Kidney (tissue), 14 donors: Measurements from ENCODE around the gene CNTN4. TPM values are rescaled to one million over a fixed set of nuclear protein-coding genes. Genes with fewer than 3 reads are reported as not detected.

Experiments used
- DNase-seq, 5 donors: peaks; one replicate each; pipeline ENCODE4 v3.0.0-alpha.2; 2013 to 2020
- FAIRE-seq: peaks from 2 replicates; lab custom pipeline; 2012; peaks lifted over from hg19 to GRCh38; lab: Jason Lieb, UNC
- H3K27ac ChIP-seq, 2 donors: one replicate each; pipeline ENCODE4 v1.7.0; 2013; ENCODE audit warnings: low read depth in 2 of 2, low read length in 2 of 2, inconsistent platforms in 1 of 2
- H3K27me3 ChIP-seq: one replicate; pipeline ENCODE4 v1.7.1; 2013; ENCODE audit warnings: low read length, inconsistent platforms; ENCODE audit not compliant: control insufficient read depth, insufficient read depth
- H3K36me3 ChIP-seq, 3 donors: one replicate each; pipeline versions ENCODE4 v1.7.0 to v1.7.1; 2013; ENCODE audit warnings: low read length in 3 of 3, control low read depth in 1 of 3, inconsistent platforms in 1 of 3; ENCODE audit not compliant: insufficient read depth in 3 of 3, control insufficient read depth in 2 of 3
- H3K4me1 ChIP-seq, 3 donors: one replicate each; pipeline versions ENCODE4 v1.7.0 to v1.7.1; 2013; ENCODE audit warnings: low read length in 3 of 3, inconsistent platforms in 1 of 3, low read depth in 1 of 3; ENCODE audit not compliant: control insufficient read depth in 2 of 3, insufficient read depth in 2 of 3
- H3K4me3 ChIP-seq, 3 donors: one replicate each; pipeline versions ENCODE4 v1.7.0 to v1.8.1; 2013; ENCODE audit warnings: low read length in 3 of 3, control low read depth in 1 of 3, inconsistent platforms in 1 of 3
- H3K9ac ChIP-seq, 3 donors: one replicate each; pipeline versions ENCODE4 v1.7.0 to v1.7.1; 2013; ENCODE audit warnings: low read length in 3 of 3, control low read depth in 1 of 3, inconsistent platforms in 1 of 3
- H3K9me3 ChIP-seq, 3 donors: one replicate each; pipeline versions ENCODE4 v1.7.0 to v1.7.1; 2013; ENCODE audit warnings: low read length in 3 of 3, control low read depth in 1 of 3, inconsistent platforms in 1 of 3; ENCODE audit not compliant: control insufficient read depth in 2 of 3, insufficient read depth in 1 of 3
- CTCF ChIP-seq: IDR thresholded peaks from 3 replicates; pipeline ENCODE4 v1.5.1; 2012; ENCODE audit warnings: mild to moderate bottlenecking, moderate library complexity, borderline replicate concordance; ENCODE audit not compliant: insufficient read depth; ENCODE audit errors: extremely low read depth
- intact Hi-C: fragments of 100-400 bp; cut with DNase I; formaldehyde crosslinking; loops from one replicate; pipeline ENCODE4 v1.11.1; 2022
- polyA plus RNA-seq: library from polyadenylated mRNA; stranded (reverse); fragments of 350-450 nt; fragmentation: Illumina TruSeq; extraction: RNeasy Lipid Tissue Mini Kit (QIAGEN cat#74804); gene quantifications from one replicate; pipeline ENCODE4 v1.2.3, GENCODE V29; 2014; ENCODE audit warnings: low read depth, low replicate concordance; ENCODE audit not compliant: insufficient read depth
- total RNA-seq: library from RNA; stranded (reverse); fragmentation: NEBNext Ultra II Directional; extraction: Animal tissue kit (Norgen Biotek cat#: 25700); gene quantifications from one replicate; pipeline ENCODE4 v1.2.1, GENCODE V29; 2021
- donor health status: control.
- donor health status: control.
- donor health status: control.
- donor health status: control.
- donor health status: control.
- donor health status: DM: yes; HTN: yes; CAD: no.
- donor health status: Normal renal cell carcinoma (clear cell type).

The CNTN4 gene
- total and polyA plus RNA-seq, 2 donors from 2014 or later, result 2.2 to 13.4 TPM

DNA sequence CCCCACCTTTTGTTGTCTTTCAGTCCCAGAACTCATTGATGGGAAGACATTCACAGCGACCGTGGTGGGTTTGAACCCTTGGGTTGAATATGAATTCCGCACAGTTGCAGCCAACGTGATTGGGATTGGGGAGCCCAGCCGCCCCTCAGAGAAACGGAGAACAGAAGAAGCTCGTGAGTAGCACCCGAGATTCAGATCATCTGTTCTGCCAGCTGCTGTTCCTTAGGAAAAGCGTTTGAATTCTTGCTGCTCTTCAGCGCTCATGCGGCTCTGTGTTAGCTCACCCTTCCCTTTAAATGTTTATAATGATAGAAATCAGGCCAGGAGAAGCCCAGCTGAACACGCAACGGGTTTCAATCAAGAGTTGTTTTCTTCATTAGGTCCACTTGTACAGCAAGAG, 938.5 kb downstream of the CNTN4 start:
- no peak overlapping the region for H3K27ac ChIP-seq
- no peak for TF ChIP-seq CTCF
- intact Hi-C loops, result no loop called here
- no peaks in the 10 kb centered on the region for H3K27me3 ChIP-seq
- peak in 1 of 5 donors; percentile 22 for DNase-seq
- no peaks in the 10 kb centered on the region for H3K4me1 ChIP-seq
- H3K9ac ChIP-seq, result no peak overlapping the region
- H3K4me3 ChIP-seq, result no peak overlapping the region
- no peaks in the 10 kb centered on the region for H3K9me3 ChIP-seq
- no peaks in the 10 kb centered on the region for H3K36me3 ChIP-seq
- no peak for FAIRE-seq

DNA sequence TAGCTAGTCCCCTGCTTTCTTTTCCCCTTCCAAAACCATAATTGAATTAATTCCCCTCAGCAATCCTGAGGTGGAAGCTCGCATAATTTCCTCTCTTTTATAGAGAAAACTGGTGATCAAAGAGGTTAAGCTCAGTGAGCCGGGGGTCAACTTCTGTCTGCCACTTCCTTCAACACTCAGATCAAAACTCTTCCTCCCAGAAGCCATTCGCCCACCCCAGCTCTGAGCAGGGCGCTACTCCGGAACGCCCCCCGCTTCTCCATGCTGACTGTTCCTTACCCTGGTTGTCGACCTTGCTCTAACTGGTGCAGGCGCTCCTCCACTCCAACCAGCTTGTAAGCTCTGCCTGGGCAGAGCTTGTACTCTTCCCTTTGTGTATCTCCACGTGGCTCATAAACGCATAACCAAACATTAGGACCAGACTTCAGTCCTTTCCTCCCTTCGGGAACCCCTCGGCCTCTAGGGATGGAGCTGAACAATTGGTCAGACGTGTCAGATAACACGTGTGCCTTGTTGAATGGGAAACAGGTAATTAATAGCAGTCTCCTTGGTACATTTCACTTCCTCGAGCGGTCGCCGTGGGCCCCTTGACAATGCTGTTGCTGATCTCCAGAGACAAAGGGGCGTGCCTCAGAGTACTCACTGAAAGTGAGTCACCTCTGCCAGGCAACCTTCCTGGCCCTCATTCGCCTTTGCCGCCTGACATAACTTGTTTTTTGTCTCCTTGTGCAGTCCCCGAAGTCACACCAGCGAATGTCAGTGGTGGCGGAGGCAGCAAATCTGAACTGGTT, 939.7 kb downstream of the CNTN4 start:
- no peaks in the 10 kb centered on the region for H3K4me1 ChIP-seq
- no peak overlapping the region for H3K27ac ChIP-seq
- intact Hi-C loops, result no loop called here
- DNase-seq, result peak in 1 of 5 donors; percentile 61
- no peaks in the 10 kb centered on the region for H3K27me3 ChIP-seq
- H3K9ac ChIP-seq, result no peak overlapping the region
- FAIRE-seq, result no peak
- no peak for TF ChIP-seq CTCF
- no peak overlapping the region for H3K4me3 ChIP-seq
- no peaks in the 10 kb centered on the region for H3K9me3 ChIP-seq
- no peaks in the 10 kb centered on the region for H3K36me3 ChIP-seq

DNA sequence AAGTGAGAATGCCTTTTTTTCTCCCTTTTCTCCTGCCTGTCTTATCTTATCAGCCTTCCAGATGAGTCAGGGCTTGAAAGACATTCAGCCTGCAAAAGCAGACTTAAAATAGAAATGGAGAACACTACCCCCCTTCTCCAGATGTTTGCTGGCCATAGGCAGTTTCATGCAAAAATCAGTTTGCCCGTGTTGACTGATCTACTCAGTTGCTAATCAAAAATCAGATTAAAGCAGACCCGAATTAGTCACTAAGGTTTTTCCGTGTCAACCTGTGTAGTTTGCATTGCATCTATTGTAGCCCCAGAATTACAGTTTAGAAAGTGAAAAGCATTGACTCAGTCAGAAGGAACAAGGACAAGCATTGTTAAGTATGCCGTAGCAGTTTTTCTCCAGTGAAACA, 955.3 kb downstream of the CNTN4 start:
- Histone ChIP-seq H3K4me1 (no peaks in the 10 kb centered on the region), H3K9ac (no peak overlapping the region), H3K36me3 (no peaks in the 10 kb centered on the region), H3K9me3 (no peaks in the 10 kb centered on the region), H3K27ac (no peak overlapping the region), H3K27me3 (no peaks in the 10 kb centered on the region), H3K4me3 (no peak overlapping the region)
- FAIRE-seq (no peak), DNase-seq (no peak)
- intact Hi-C loops, result no loop called here
- no peak for TF ChIP-seq CTCF
